HepG2 (cell line): ENCODE measurements around the gene SYNPR. TPM values are rescaled to one million over a fixed set of nuclear protein-coding genes. Genes with fewer than 3 reads are reported as not detected.

Experiments
- ATAC-seq: fragments of 200-7000 bp; cut with Tn5 transposase; 3 replicates; pipeline ENCODE4 v1.9.1; 2020; ENCODE audit warnings: mild to moderate bottlenecking, moderate library complexity
- BruUV-seq: library from RNA; stranded (reverse); fragments of 400-500 nt; replicated peaks from 2 replicates; lab custom pipeline; 2021; lab: Mats Ljungman, UMichigan
- CTCF ChIA-PET: fragments of 300-600 bp; formaldehyde crosslinking; extraction: SDS; loops from one replicate; lab custom pipeline; 2021; ENCODE audit warnings: low total read pairs, inconsistent platforms, low intra/inter-chr PET ratio; lab: Yijun Ruan, JAX
- POLR2A ChIA-PET: fragments of 350-600 bp; sonication (Branson Sonifier 250); formaldehyde crosslinking; loops from one replicate; lab custom pipeline; 2020; ENCODE audit warnings: antibody characterized with exemption, inconsistent platforms; lab: Yijun Ruan, JAX
- DNase-seq: peaks from one replicate; pipeline ENCODE4 v3.0.0-alpha.2; 2015; ENCODE audit warnings: low spot score
- FAIRE-seq: peaks from 3 replicates; lab custom pipeline; 2011; peaks lifted over from hg19 to GRCh38; lab: Jason Lieb, UNC
- H2AFZ ChIP-seq: one replicate; pipeline ENCODE4 v1.6.1; 2011; ENCODE audit warnings: low read length, inconsistent platforms
- H3K27ac ChIP-seq: fragments of 300-600 bp; 3 replicates; pipeline ENCODE4 v1.8.0; 2011; ENCODE audit warnings: mixed run types, mild to moderate bottlenecking, mixed read lengths, low read length, inconsistent platforms; ENCODE audit not compliant: insufficient read depth; ENCODE audit errors: extremely low read length
- H3K27me3 ChIP-seq, 2 experiments: fragments of 200-600 bp in 1 of 2; 2 replicates in 1 of 2; 3 replicates in 1 of 2; pipeline versions ENCODE4 v1.6.0 to v1.8.0; 2011; ENCODE audit warnings: low read length in 2 of 2, mild to moderate bottlenecking in 2 of 2, moderate library complexity in 2 of 2, inconsistent platforms in 1 of 2; ENCODE audit not compliant: insufficient read depth in 2 of 2, control insufficient read depth in 1 of 2
- H3K36me3 ChIP-seq, 2 experiments: fragments of 200-600 bp in 1 of 2; replicated peaks in 1 of 2; 2 replicates in 1 of 2; 3 replicates in 1 of 2; pipeline versions ENCODE4 v1.5.1 to v1.8.0; 2011; ENCODE audit warnings: low read length in 2 of 2, inconsistent platforms in 1 of 2; ENCODE audit not compliant: insufficient read depth in 2 of 2, control insufficient read depth in 1 of 2
- H3K4me1 ChIP-seq: 2 replicates; pipeline ENCODE4 v1.5.1; 2012; ENCODE audit warnings: low read length, inconsistent platforms; ENCODE audit not compliant: insufficient read depth
- H3K4me2 ChIP-seq: 2 replicates; pipeline ENCODE4 v1.6.0; 2011; ENCODE audit warnings: low read depth, low read length, inconsistent platforms
- H3K4me3 ChIP-seq, 3 experiments: fragments of 200-600 bp in 1 of 3; sonication (generic), shearing (Covaris generic) in 1 of 3; replicated peaks in 1 of 3; 2 replicates each; pipeline ENCODE4 v1.5.1; 2011 to 2016; ENCODE audit warnings: low read length in 3 of 3, inconsistent platforms in 2 of 3, low read depth in 2 of 3, mild to moderate bottlenecking in 2 of 3, control low read depth in 1 of 3, mixed read lengths in 1 of 3; ENCODE audit not compliant: insufficient read depth in 1 of 3
- H3K79me2 ChIP-seq: one replicate; pipeline ENCODE4 v1.6.1; 2011; ENCODE audit warnings: low read length, inconsistent platforms; ENCODE audit not compliant: insufficient read depth
- H3K9ac ChIP-seq: 2 replicates; pipeline ENCODE4 v1.6.0; 2011; ENCODE audit warnings: mild to moderate bottlenecking, low read depth, low read length, inconsistent platforms; ENCODE audit not compliant: insufficient read depth
- H3K9me3 ChIP-seq: 2 replicates; pipeline ENCODE4 v1.5.1; 2012; ENCODE audit warnings: mild to moderate bottlenecking, low read length
- H4K20me1 ChIP-seq: 2 replicates; pipeline ENCODE4 v1.6.0; 2011; ENCODE audit warnings: inconsistent platforms, mild to moderate bottlenecking, low read length, moderate library complexity; ENCODE audit not compliant: insufficient read depth
- ATF3 ChIP-seq: sonication (generic); formaldehyde crosslinking; IDR thresholded peaks from 2 replicates; pipeline ENCODE4 v1.4.0; 2020; ENCODE audit warnings: missing genetic modification reagents
- HDAC2 ChIP-seq: sonication (generic); formaldehyde crosslinking; IDR thresholded peaks from 2 replicates; pipeline ENCODE4 v1.4.0; 2020; ENCODE audit warnings: missing genetic modification reagents
- HMG20A ChIP-seq: IDR thresholded peaks from 2 replicates; pipeline ENCODE4 v1.6.1; 2016; ENCODE audit warnings: borderline replicate concordance
- RORA ChIP-seq: sonication (generic); formaldehyde crosslinking; IDR thresholded peaks from 2 replicates; pipeline ENCODE4 v1.5.0; 2020; ENCODE audit warnings: mild to moderate bottlenecking, missing genetic modification reagents, moderate library complexity
- TFDP2 ChIP-seq: sonication (generic); formaldehyde crosslinking; IDR thresholded peaks from 2 replicates; pipeline ENCODE4 v1.4.0; 2020; ENCODE audit warnings: missing genetic modification reagents
- ZKSCAN8 ChIP-seq: IDR thresholded peaks from 2 replicates; pipeline ENCODE4 v1.6.1; 2016; ENCODE audit warnings: borderline replicate concordance, missing genetic modification reagents, missing compliant biosample characterization
- ZNF142 ChIP-seq: sonication (generic); formaldehyde crosslinking; IDR thresholded peaks from 2 replicates; pipeline ENCODE4 v1.4.0; 2020; ENCODE audit warnings: missing genetic modification reagents
- ZNF280D ChIP-seq: sonication (generic); formaldehyde crosslinking; IDR thresholded peaks from 2 replicates; pipeline ENCODE4 v1.5.1; 2020; ENCODE audit warnings: mild to moderate bottlenecking, missing genetic modification reagents
- ZNF501 ChIP-seq: sonication (generic); formaldehyde crosslinking; IDR thresholded peaks from 2 replicates; pipeline ENCODE4 v1.5.1; 2020; ENCODE audit warnings: mild to moderate bottlenecking, moderate library complexity, missing genetic modification reagents
- ZNF512 ChIP-seq: sonication (generic); formaldehyde crosslinking; IDR thresholded peaks from 2 replicates; pipeline ENCODE4 v1.4.0; 2020; ENCODE audit warnings: mild to moderate bottlenecking, missing genetic modification reagents
- ZNF7 ChIP-seq: IDR thresholded peaks from 2 replicates; pipeline ENCODE4 v1.6.1; 2016; ENCODE audit warnings: missing biosample characterization, missing genetic modification reagents
- in situ Hi-C: cut with HindIII; loops from 2 replicates; pipeline ENCODE4 v1.10.0; 2017; ENCODE audit warnings: low pct_unique_long_range_greater_than_20kb; ENCODE audit not compliant: extremely low pct_ligation_motif_present
- intact Hi-C: fragments of 100-400 bp; cut with micrococcal nuclease; formaldehyde crosslinking; loops from one replicate; pipeline ENCODE4 v1.10.0; 2022; ENCODE audit not compliant: unreplicated experiment
- polyA plus RNA-seq, 8 experiments: library from polyadenylated mRNA; depleted of rRNA in 3 of 8; stranded (reverse) in 7 of 8; unstranded in 1 of 8; fragments of >200 nt; fragmentation: Illumina TruSeq in 4 of 8; extraction: Trizol in 4 of 8; gene quantifications; 2 replicates each; pipeline versions ENCODE4 v1.2.1 to v1.2.3, GENCODE V29; 2011 to 2016; ENCODE audit warnings: low read depth in 4 of 8, missing spikeins in 1 of 8, mixed read lengths in 1 of 8; ENCODE audit not compliant: insufficient read depth in 1 of 8
- total RNA-seq, 5 experiments: library from RNA; depleted of rRNA; stranded (reverse); fragments of >200 nt; fragmentation: Illumina TruSeq; extraction: Trizol; gene quantifications; 2 replicates each; pipeline ENCODE4 v1.2.3, GENCODE V29; 2016; ENCODE audit warnings: low read depth in 1 of 5

Gene SYNPR
- total and polyA plus RNA-seq, 2 of the 13 experiments (the other 11 are each of a cell fraction or from before 2014, with no cell fraction given) = 0.04 TPM; not detected in 1

GRCh38 chr3:63593779-63594178 lies 315.7 kb downstream of the SYNPR start (continued):
- no peak for TF ChIP-seq ZNF142 (CRISPR knock-in tag)

- BruUV-seq = no TSS peak
- TF ChIP-seq ATF3 (CRISPR knock-in tag) (no peak), TFDP2 (CRISPR knock-in tag) (no peak), HMG20A (CRISPR knock-in tag) (no peak), ZNF501 (CRISPR knock-in tag) (no peak), ZNF512 (CRISPR knock-in tag) (no peak), ZNF280D (CRISPR knock-in tag) (no peak), HDAC2 (CRISPR knock-in tag) (no peak), ZKSCAN8 (CRISPR knock-in tag) (no peak), ZNF7 (no peak), RORA (CRISPR knock-in tag) (no peak)
Measured at GRCh38 chr3:63595221-63595620, 317.1 kb downstream of the SYNPR start.

More at GRCh38 chr3:63595221-63595620, 317.1 kb downstream of the SYNPR start:
- no peaks in the 10 kb centered on the region for H4K20me1 ChIP-seq
- CTCF ChIA-PET = no interaction called here
- H3K79me2 ChIP-seq = no peaks in the 10 kb centered on the region
- FAIRE-seq (no peak), DNase-seq (no peak), ATAC-seq (no peak)
- no peak overlapping the region for H3K4me3 ChIP-seq
- POLR2A ChIA-PET = no interaction called here
- H2AFZ ChIP-seq = no peak overlapping the region
- no peak overlapping the region for H3K4me2 ChIP-seq
- no peaks in the 10 kb centered on the region for H3K36me3 ChIP-seq
- H3K4me1 ChIP-seq = no peaks in the 10 kb centered on the region
- intact Hi-C loops = no loop called here
- in situ Hi-C loops = no loop called here
- H3K27ac ChIP-seq = no peak overlapping the region
- H3K9ac ChIP-seq = no peak overlapping the region
- H3K27me3 ChIP-seq = no peaks in the 10 kb centered on the region
- no peaks in the 10 kb centered on the region for H3K9me3 ChIP-seq
